DMS 273 (cell line): Measurements from ENCODE around the gene MAGEA11.
"Not testable (repeated sequence)": the region's sequence is repeated elsewhere in the genome, so short reads cannot be mapped to it uniquely, and the experiment has no call there.

Source experiments
- DNase-seq: peaks from one replicate; lab custom pipeline; 2025; ENCODE audit not compliant: unreplicated experiment; lab: John Stamatoyannopoulos, UW

The MAGEA11 gene

GRCh38 chrX:149711545-149712236, at the start of gene MAGEA11:
MAGEA11 (plus strand) TSS chrX:149712060; CDS start chrX:149713160, 1,100 bp downstream.
- no peak for DNase-seq

DNA sequence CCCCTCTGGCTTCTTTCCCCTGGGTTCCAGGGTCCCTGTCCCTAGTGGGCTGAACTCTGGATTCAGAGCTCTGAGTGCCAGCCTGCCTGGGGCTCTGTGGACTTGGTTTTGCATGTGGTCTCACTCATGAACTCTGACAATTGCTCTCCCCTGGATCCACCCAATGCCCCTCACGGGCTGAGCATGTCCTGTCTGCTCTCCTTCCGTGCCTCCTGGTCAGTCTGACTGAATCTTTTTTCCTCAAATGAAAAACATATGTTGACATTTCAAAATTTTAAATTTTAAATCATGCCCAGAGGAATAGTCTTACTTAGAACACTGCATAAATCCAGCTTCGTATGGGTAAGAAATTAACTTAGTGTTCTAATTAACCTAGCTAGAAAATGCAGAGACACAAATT, 36.8 kb upstream of the MAGEA11 start:
- DNase-seq, result not testable (repeated sequence)

DNA sequence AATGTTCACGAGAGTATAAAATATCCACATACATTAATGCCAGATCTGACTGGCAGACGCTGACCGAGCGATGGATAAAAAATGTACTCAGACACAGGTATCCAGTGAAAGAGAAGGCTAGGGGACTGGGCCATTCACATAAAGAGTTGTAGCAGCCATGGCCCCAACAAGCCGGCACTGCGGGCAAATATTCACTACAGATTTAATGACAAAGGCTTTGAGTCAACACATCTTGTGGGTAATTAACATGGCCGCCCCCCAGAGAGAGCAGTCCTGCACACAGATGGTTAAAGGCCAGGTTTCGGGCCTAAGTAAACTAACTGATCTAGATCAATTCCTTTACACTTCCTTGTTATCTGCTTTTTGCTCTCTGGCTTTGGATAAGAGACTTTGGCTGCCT, 36.3 kb upstream of the MAGEA11 start:
- DNase-seq, result not testable (repeated sequence)

DNA sequence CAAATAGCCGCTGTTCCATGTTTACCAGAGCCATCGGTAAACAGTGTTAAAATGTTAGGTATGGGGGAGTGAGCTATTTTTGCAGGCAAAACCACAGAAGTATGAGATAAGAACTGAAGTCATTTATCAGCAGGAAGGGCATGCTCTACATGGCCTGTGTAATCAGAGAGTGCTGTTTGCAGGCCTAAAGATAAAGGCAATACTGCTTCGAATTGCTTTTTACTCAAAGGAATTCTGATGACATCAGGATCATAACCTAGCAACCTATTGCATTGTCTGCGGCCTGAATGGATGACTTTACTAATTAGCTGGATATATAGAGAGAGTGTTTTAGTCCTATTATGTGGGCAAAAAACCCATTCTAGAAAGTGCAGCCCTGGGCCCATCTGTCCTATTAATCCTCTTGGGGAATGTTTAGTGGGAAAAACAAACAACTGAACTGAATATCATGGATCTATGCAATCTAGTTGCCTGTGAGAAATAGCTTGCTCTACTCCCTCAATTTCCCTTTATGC, 32.6 kb upstream of the MAGEA11 start:
- not testable (repeated sequence) for DNase-seq

- no peak for DNase-seq
These were observed 30.7 kb upstream of the MAGEA11 start for GRCh38 chrX:149681182-149681581.

- no peak for DNase-seq
These were observed 29.8 kb upstream of the MAGEA11 start for GRCh38 chrX:149682031-149682430.

DNA sequence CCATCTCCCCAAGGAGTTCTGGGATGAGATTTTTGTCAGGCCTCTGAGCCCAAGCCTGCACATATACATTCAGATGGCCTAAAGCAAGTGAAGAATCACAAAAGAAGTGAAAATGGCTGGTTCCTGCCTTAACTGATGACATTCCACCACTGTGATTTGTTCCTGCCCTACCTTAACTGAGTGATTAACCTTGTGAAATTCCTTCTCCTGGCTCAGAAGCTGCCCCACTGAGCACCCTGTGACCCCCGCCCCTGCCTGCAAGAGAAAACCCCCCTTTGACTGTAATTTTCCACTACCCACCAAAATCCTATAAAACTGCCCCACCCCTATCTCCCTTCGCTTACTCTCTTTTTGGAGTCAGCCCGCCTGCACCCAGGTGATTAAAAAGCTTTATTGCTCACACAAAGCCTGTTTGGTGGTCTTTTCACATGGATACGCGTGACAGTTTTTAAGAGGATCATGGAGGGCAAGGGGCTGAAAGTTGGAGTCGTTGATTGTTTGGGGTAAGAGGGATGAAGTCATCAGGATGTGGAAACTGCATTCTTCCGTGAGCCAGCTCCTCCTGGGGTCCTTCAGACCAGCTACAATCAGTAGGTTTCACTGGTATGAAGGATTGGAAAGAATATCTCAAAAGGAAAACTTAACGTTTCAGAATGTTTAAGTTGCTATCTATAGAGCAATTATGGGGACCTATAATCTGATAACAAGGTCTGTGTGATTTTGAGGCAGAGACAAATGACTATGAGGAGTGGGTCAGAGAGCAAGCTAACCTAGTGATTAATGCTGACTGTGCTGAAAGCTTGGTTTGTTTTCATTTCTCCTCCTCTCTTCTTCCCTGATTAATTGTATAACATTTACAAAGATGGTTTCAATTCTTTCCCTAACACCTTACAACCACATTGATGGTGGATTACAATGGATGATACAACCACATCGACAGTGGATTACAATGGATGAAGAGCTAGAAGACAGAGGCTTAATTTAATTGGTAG, 28.6 kb upstream of the MAGEA11 start:
- DNase-seq, result no peak

DNA sequence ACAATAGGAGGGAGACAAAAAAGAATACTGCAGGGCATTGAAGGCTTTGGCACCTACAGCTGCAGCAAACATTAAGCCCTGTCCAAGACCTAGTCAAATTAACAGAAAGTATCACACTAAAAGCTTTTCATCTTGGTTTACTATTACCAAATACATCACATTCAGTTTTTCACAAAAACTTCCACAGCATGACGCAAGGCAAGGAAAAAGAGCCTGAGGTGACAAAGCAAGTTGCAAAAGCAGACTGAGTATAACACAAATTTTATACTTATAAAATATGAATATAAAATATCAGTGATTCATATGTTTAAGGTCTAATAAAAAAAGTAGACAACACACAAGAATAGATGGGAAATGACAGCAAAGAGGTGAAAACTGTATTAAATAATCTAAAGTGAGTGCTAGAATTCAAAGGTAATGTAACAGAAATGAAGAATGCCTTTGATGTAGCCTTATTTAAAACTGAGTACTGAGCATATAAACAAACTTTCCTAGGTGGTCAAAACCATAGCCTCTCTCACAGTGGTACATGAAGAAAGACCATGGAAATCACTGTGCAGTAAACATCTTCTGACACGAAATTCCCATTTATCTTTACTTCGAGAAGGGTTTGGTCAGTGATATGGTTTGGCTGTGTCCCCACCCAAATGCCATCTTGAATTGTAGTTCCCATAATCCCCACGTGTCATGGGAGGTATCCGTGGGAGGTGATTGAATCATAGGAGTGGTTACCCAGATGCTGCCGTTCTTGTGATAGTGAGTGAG, 27.7 kb upstream of the MAGEA11 start:
- no peak for DNase-seq

GRCh38 chrX:149687991-149688390, 23.9 kb upstream of the MAGEA11 start:
- DNase-seq, result no peak

DNA sequence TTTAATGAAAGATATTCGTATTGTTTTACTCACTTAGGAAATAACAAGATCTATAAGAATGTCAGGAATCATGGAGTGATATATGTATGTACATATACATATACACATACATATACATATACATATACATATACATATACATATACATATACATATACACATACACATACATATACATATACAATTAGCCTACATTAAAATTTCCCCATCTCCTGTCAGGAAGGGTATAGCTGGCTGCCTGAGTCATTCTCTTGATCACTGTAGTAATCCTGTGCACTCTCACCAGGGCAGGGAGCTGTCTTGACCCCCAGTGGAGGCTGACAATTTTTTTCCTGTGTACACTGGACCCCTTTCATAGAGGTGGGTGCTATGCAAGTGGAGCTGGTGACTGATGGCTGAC, 23.3 kb upstream of the MAGEA11 start:
- no peak for DNase-seq

- DNase-seq, result no peak
These were observed 20.1 kb upstream of the MAGEA11 start for GRCh38 chrX:149691794-149692193.

DNA sequence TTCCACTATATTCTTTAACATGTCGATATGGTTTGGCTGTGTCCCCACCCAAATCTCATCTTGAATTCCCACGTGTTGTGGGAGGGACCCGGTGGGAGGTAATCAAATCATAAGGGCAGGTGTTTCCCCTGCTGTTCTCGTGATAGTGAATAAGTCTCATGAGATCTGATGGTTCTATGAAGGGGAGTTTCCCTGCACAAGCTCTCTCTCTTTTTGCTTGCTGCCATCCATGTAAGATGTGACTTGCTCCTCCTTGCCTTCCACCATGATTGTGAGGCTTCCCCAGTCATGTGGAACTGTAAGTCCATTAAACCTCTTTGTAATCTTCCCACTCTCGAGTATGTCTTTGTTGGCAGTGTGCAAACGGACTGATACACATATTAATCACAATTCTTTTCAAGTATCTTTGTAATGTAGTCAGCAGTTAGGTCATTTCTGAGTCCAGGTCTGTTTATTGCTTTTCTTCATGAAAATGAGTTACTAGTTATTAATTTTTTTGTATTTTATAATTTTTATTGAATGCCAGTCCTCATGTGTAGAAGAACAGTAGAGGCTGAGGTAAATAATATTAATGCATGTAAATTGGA, 19.1 kb upstream of the MAGEA11 start:
- DNase-seq, result not testable (repeated sequence)

- DNase-seq, result no peak
These were observed 12.1 kb upstream of the MAGEA11 start for GRCh38 chrX:149699761-149700160.

DNA sequence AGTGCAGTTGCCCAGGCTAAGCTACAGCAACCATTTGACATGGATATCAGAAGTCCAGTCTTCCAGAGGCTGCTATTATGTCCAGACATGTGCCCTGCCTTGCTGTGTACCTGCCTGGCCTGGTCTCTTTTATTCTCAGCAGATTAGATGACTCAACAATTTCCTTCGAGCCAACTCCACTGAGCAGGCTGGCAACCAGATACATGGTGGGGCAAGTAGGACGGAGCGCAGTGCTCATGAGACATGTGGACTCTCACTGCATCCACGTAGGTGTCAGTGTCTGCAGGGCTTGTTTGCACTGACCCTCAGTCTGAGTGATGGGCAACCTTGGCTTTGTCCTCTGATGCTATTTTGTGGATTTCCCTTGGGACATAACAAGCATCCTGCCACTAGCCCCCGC, 7.2 kb upstream of the MAGEA11 start:
- DNase-seq, result no peak

GRCh38 chrX:149707147-149707901, 4.5 kb upstream of the MAGEA11 start:
- no peak for DNase-seq

DNA sequence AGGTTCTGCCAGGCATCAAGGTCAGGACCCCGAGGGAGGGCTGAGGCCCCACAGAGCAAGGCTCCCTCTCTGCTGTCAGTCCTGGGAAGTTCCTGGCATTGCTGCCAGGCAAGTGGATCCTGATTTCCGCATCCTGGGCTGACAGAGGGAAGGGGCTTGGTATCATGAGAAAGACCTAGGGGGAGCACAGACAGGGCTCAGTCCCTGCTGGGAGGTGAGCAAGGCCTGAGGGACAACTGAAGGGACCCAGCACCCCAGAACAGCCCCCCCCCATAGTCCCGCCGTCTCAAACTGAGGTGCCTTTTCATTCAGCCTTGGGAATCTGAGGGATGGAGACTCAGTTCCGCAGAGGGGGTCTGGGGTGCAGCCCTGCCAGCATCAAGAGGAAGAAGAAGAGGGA, 971 bp downstream of the MAGEA11 start:
- no peak for DNase-seq

DNA sequence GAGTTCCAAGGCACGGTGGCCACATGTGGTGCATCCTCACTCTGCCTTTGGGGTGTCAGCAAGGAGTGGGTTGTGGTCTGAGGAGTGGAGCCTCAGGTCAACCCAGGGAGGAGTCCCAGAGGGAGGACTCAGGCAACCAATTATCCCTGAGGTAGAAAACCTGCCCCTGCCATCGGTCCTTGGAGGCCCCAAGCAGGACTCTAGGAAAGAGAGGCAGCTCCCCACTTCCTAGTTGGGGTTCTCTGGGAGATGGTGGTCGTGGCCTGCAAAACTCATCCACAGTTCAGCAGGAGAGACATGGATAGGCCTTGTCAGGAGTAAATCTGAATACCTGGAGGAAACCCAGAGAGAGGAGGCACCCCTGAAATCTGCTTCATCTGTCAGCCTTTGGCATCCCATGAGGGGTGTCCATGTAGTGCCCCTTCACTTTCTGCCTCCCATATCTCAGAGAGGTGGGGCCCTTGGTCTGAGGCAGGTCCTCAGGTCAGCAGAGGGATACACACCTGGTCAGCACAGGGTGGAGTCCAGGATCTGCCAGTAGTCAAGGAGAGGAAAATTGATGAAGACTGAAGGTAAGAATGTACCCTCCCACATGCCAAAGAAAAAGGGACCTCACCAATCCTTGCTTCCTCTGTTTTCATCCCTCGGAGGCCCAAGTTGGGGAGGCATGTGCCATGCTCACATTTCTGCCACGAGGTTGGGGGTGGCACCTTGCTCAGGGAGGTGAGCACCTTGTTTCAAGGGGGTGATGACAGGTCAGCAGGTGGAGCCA, 1.6 kb downstream of the MAGEA11 start:
- DNase-seq, result no peak

GRCh38 chrX:149715468-149715867, 3.6 kb downstream of the MAGEA11 start:
- DNase-seq, result no peak

DNA sequence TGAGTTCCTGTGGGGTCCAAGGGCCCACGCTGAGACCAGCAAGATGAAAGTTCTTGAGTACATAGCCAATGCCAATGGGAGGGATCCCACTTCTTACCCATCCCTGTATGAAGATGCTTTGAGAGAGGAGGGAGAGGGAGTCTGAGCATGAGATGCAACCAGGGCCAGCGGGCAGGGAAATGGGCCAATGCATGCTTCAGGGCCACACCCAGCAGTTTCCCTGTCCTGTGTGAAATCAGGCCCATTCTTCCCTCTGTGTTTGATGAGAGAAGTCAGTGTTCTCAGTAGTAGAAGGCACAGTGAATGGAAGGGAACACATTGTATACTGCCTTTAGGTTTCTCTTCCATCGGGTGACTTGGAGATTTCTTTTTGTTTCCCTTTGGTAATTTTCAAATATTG, 4.8 kb downstream of the MAGEA11 start:
- DNase-seq, result no peak
